ENCODE results near the gene TMCC1. TPM values are rescaled to one million over a fixed set of nuclear protein-coding genes. Genes with fewer than 3 reads are reported as not detected.
"Not testable (repeated sequence)": the region's sequence is repeated elsewhere in the genome, so short reads cannot be mapped to it uniquely, and the experiment has no call there.

TMCC1 gene
- total and polyA plus RNA-seq, 9 donors: 13.2 to 57.2 (median 42.4) TPM

DNA sequence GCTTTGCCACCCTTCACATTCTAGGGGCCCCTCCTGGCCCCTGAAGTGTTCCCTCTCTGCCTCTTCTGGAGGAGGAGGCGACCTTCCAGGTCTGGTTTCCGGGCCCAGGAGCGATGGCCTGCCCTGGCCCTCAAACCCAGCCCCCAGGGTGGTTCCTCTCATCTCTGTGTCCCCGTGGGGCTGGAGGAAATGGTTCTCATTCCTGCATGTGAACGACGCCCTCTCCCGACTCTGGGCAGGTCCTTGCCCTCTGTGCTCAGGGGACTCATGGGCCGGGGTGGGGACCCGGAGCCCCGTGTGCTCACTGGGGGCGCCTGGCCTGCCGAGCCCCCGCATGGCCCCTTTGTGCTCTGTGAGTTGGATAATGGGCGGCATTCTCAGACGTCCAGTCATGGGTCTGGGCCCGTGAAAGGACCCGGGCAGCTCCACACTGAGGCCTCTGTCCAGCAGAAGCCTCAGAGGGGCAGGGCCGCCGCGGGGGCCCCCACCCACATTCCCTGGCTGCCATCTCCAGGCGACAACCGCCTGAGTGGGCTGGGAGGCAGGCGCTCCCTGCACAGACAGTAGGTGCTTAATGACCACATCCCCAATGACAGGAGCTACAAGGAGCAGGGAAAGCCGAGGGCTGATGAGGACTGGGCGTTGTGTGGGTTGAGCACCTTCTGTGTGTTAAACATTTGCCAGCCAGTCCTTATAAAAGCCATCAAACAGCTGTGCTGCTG is 281.5 kb downstream of the TMCC1 start:
- no peaks in the 10 kb centered on the region for H3K27me3 ChIP-seq
- no peaks in the 10 kb centered on the region for H3K9me3 ChIP-seq
- H3K4me3 ChIP-seq: no peak overlapping the region
- H3K4me1 ChIP-seq (ENCODE audit: insufficient read depth): no peaks in the 10 kb centered on the region
- H3K27ac ChIP-seq: no peak overlapping the region
- 45 to 54% (median 52%) methylated on average over 24 to 25 of the region's 25 CpGs for WGBS, 3 donors
- intact Hi-C loops (cut with DNase I): no loop called here
- no peak for TF ChIP-seq CTCF (IDR thresholded peaks at IDR 0.05)
- no peak for TF ChIP-seq EP300 (IDR thresholded peaks at IDR 0.05)
- TF ChIP-seq POLR2A (IDR thresholded peaks at IDR 0.05): no peak
- H3K36me3 ChIP-seq: no peaks in the 10 kb centered on the region
- no peak for DNase-seq

DNA sequence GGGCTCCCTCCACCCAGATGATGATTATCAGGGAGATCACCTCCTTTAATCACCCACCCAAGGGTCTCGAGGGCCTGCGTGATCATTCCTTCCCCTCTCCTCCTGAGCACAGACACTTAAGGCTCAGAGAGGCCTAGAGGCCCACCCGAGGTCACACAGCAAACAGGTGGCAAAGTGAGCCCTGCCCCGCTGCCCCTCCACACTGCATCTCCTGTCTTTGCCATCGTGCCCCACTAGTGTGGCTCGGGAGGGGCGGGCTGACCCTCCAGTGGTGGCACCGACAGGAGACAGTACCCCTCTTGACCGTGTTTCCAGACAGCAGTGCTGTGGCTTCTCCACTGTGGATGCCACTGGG is 282.1 kb downstream of the TMCC1 start:
- intact Hi-C loops (cut with DNase I): no loop called here
- Histone ChIP-seq H3K4me3 (no peak overlapping the region), H3K27ac (no peak overlapping the region), H3K27me3 (no peaks in the 10 kb centered on the region), H3K9me3 (no peaks in the 10 kb centered on the region), H3K4me1 (ENCODE audit: insufficient read depth) (no peaks in the 10 kb centered on the region), H3K36me3 (no peaks in the 10 kb centered on the region)
- TF ChIP-seq POLR2A (IDR thresholded peaks at IDR 0.05) (no peak), EP300 (IDR thresholded peaks at IDR 0.05) (no peak)
- no peak for DNase-seq
- 81 to 94% (median 89%) methylated on average over 9 of the region's 9 CpGs for WGBS, 3 donors

GRCh38 chr3:129610794-129611445 is 282.6 kb downstream of the TMCC1 start:
- DNase-seq; H3K9me3 ChIP-seq; intact Hi-C loops (cut with DNase I); H3K27ac ChIP-seq; H3K27me3 ChIP-seq; H3K4me1 ChIP-seq (ENCODE audit: insufficient read depth); H3K36me3 ChIP-seq; H3K4me3 ChIP-seq: not testable (repeated sequence)
- WGBS, 3 donors: 84 to 93% (median 90%) methylated on average over 11 of the region's 11 CpGs

DNA sequence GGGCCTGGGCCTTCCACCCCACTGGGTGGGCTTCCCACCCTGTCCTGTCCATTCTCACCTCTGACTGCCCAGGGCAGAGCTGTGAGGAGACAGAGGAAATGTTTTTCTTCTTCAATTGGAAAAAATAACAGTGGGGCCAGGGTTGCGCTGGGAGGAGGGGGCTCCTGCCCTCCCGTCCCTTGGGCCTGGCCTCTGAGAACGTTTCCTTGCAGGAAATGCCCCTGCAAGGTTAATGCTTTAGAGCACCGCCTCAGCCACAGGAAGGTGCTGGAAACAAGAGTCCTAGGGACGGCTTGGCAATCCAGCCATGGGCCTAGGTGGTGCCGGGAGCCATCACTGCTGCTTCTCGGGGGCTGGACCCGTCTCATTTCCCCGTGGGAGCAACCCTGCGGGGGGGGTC is 283.2 kb downstream of the TMCC1 start:
- no peak overlapping the region for H3K4me3 ChIP-seq
- peaks cover 1% of the 10 kb centered on the region for H3K4me1 ChIP-seq (ENCODE audit: insufficient read depth)
- 55 to 56% (median 55%) methylated on average over 10 of the region's 10 CpGs for WGBS, 3 donors
- H3K9me3 ChIP-seq: no peaks in the 10 kb centered on the region
- H3K27ac ChIP-seq: no peak overlapping the region
- TF ChIP-seq POLR2A (IDR thresholded peaks at IDR 0.05) (no peak), CTCF (IDR thresholded peaks at IDR 0.05) (no peak)
- no peaks in the 10 kb centered on the region for H3K27me3 ChIP-seq
- DNase-seq: no peak
- H3K36me3 ChIP-seq: no peaks in the 10 kb centered on the region
- intact Hi-C loops (cut with DNase I): no loop called here

DNA sequence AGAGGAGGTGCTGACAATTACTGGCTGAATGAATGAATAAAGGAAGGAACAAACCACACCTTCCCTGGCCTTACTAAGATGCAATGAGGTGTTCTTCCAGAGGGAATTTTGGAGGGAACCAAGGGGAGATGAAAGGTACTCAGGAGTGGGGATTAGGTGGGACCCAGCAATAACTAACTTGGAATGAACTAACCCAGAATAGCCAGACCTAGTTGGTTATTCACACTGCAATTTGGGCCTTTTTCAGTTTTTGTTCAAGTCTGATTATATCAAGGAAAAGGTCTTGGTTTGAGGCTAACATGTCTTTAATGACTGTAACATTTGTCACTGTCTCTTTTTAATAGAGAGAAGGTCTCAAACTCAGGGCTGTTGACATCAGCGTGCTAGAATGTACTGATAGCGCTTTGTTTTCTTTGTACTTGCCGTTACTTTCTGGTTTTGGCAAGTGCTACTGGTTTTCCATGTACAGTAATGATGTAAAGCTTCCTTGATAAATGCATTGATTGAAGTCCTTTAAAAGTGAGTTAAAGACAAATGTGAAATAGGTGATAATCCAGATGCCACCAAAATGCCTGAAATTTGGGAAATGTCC is 283.8 kb downstream of the TMCC1 start:
- no peak for TF ChIP-seq EP300 (IDR thresholded peaks at IDR 0.05)
- TF ChIP-seq POLR2A (IDR thresholded peaks at IDR 0.05): no peak
- no peak for TF ChIP-seq CTCF (IDR thresholded peaks at IDR 0.05)
- Histone ChIP-seq H3K9me3 (no peaks in the 10 kb centered on the region), H3K27ac (no peak overlapping the region), H3K27me3 (no peaks in the 10 kb centered on the region), H3K4me1 (ENCODE audit: insufficient read depth) (peaks cover 4% of the 10 kb centered on the region), H3K36me3 (no peaks in the 10 kb centered on the region), H3K4me3 (no peak overlapping the region)
- no peak for DNase-seq
- 17 to 21% (median 19%) methylated on average over 3 of the region's 3 CpGs for WGBS, 3 donors
- intact Hi-C loops (cut with DNase I): loop anchor here in 3 of 4 donors (5.0 to 10.0 kb wide), 3 partner anchors 117 to 125 kb away; no protein-coding TSS in a partner anchor
